Activated CD4-positive, alpha-beta T cell treated with anti-CD3 and anti-CD28 coated beads, Interleukin-2, amount 10 ng/mL, durations not matched to agents 7 days and 5 days (primary cell): Measurements from ENCODE around the gene IL20RA. TPM values are rescaled to one million over a fixed set of nuclear protein-coding genes. Genes with fewer than 3 reads are reported as not detected.
"Not testable (repeated sequence)": the region's sequence is repeated elsewhere in the genome, so short reads cannot be mapped to it uniquely, and the experiment has no call there.

ENCODE experiments used
- CTCF ChIA-PET: fragments of 350-600 bp; sonication (Branson Sonifier 250); formaldehyde crosslinking; loops from one replicate; lab custom pipeline; 2021; ENCODE audit warnings: antibody characterized with exemption; lab: Charles Lee
- POLR2A ChIA-PET: fragments of 350-600 bp; sonication (Branson Sonifier 250); formaldehyde crosslinking; loops from one replicate; lab custom pipeline; 2021; ENCODE audit warnings: antibody characterized with exemption; lab: Charles Lee
- DNase-seq: peaks from one replicate; pipeline ENCODE4 v3.0.0-alpha.2; 2020
- H3K27ac Mint-ChIP-seq: one replicate; pipeline ENCODE4 v1.8.0; 2021; ENCODE audit warnings: mild to moderate bottlenecking, moderate library complexity, mixed read lengths
- H3K27me3 Mint-ChIP-seq: one replicate; pipeline ENCODE4 v1.8.0; 2021; ENCODE audit warnings: mixed read lengths
- H3K36me3 Mint-ChIP-seq: one replicate; pipeline ENCODE4 v1.8.0; 2021; ENCODE audit warnings: low read depth, mixed read lengths
- H3K4me1 Mint-ChIP-seq: one replicate; pipeline ENCODE4 v1.8.0; 2021; ENCODE audit warnings: mixed read lengths
- H3K4me3 Mint-ChIP-seq: one replicate; pipeline ENCODE4 v1.8.0; 2021; ENCODE audit warnings: mild to moderate bottlenecking, moderate library complexity, mixed read lengths
- H3K9me3 Mint-ChIP-seq: one replicate; pipeline ENCODE4 v1.8.0; 2021; ENCODE audit warnings: mixed read lengths
- total RNA-seq, 2 experiments: library from RNA; stranded (reverse); gene quantifications; one replicate each; pipeline ENCODE4 v1.2.3, GENCODE V29; 2021

The IL20RA gene
- total RNA-seq, 2 experiments from 2014 or later, result not detected

DNA sequence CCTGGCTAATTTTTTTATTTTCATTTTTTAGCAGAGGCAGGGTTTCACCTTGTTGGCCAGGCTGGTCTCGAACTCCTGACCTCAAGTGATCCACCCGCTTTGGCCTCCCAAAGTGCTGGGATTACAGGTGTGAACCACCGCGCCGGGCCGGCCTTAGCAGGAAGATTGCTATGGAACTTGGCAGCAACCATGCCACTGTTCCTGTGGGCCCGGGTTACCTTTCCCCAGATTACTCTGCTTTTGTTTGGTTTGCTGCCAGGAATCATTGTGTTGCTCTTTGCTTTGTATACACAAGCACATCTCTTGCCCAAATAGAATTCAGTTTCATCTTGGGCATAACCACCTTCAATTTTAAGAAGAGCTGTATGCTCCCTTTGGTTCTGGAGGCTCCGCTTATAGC is 71.0 kb downstream of the IL20RA start:
- H3K36me3 Mint-ChIP-seq, POLR2A ChIA-PET: not testable (repeated sequence)
- CTCF ChIA-PET, result interaction anchor here (0.6 kb wide), 1 partner anchor 146 kb away, joined by 4 read pairs; no protein-coding TSS in a partner anchor

DNA sequence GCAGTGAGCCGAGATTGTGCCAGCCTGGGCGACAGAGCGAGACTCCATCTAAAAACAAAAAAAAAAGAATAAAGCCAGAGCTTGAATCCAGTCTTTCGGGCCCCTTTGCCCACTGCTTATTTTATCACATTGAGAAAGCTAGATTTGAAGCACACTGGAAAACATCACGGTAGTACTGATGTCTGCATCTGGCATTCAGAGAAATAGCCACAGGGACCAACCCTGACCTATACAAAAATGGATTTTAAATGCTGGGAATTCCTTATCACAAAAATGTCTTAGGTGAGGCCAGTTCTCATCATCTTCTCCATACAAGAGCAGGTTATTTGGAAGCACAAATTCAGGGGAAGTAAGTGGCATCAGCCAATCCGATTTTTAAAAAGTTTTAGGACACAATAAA is 73.2 kb downstream of the IL20RA start:
- H3K4me1 Mint-ChIP-seq, result peaks cover 6% of the 10 kb centered on the region
- H3K4me3 Mint-ChIP-seq, result no peak overlapping the region
- DNase-seq, result no peak
- H3K36me3 Mint-ChIP-seq, result no peaks in the 10 kb centered on the region
- POLR2A ChIA-PET, result no interaction called here
- CTCF ChIA-PET, result no interaction called here
- peaks cover 17% of the 10 kb centered on the region for H3K27me3 Mint-ChIP-seq
- H3K27ac Mint-ChIP-seq, result no peak overlapping the region
- H3K9me3 Mint-ChIP-seq, result no peaks in the 10 kb centered on the region

More for the DNA sequence above, 71.0 kb downstream of the IL20RA start:
- not testable (repeated sequence) for H3K9me3 Mint-ChIP-seq, DNase-seq, H3K27ac Mint-ChIP-seq, H3K4me1 Mint-ChIP-seq, H3K4me3 Mint-ChIP-seq
- H3K27me3 Mint-ChIP-seq, result peaks cover 14% of the 10 kb centered on the region

DNA sequence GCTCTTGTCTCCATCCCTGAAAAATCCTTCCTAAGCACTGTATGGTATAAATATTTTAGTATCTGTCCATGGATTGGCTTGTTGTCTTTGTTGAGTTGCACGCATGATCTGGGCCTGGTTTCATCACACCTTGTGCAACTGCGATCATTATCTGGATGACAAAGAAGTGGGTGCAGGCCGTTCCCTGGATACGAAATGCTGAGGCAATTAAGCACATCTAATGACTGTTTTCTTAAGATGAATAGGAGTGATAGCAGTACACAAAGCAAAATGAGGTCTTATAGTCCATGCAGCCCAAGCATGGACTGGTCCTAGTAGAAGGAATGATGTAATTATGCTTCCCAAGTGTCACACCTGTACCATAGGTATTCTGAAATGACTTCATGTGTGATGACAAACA is 74.8 kb downstream of the IL20RA start:
- H3K27me3 Mint-ChIP-seq, result peaks cover 27% of the 10 kb centered on the region
- CTCF ChIA-PET, result no interaction called here
- no peak overlapping the region for H3K27ac Mint-ChIP-seq
- no peaks in the 10 kb centered on the region for H3K9me3 Mint-ChIP-seq
- H3K36me3 Mint-ChIP-seq, result no peaks in the 10 kb centered on the region
- DNase-seq, result no peak
- H3K4me1 Mint-ChIP-seq, result peaks cover 6% of the 10 kb centered on the region
- POLR2A ChIA-PET, result no interaction called here
- no peak overlapping the region for H3K4me3 Mint-ChIP-seq

DNA sequence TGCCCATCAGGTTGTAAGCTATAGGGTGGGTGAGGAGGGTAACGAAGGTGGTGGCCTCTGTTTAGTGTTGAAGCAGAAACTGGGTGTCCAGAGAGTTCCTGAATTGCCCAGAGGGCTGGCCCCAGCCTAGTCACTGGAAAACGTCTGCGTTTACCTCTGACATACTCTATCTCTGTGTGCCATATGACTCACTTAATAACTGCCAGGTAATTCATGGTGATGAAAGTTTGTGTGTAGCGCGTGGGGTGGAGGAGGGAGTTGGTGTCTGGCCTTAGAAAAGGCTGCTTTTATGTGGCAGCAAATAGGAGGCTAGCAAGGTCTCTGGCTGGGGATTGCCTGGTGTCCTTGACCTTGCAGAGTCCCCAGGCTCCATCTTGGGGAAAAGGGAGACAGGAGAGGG is 75.3 kb downstream of the IL20RA start:
- no peak overlapping the region for H3K27ac Mint-ChIP-seq
- H3K9me3 Mint-ChIP-seq, result no peaks in the 10 kb centered on the region
- CTCF ChIA-PET, result no interaction called here
- POLR2A ChIA-PET, result no interaction called here
- no peak for DNase-seq
- H3K36me3 Mint-ChIP-seq, result no peaks in the 10 kb centered on the region
- no peak overlapping the region for H3K4me3 Mint-ChIP-seq
- H3K27me3 Mint-ChIP-seq, result peaks cover 28% of the 10 kb centered on the region
- H3K4me1 Mint-ChIP-seq, result peaks cover 6% of the 10 kb centered on the region

DNA sequence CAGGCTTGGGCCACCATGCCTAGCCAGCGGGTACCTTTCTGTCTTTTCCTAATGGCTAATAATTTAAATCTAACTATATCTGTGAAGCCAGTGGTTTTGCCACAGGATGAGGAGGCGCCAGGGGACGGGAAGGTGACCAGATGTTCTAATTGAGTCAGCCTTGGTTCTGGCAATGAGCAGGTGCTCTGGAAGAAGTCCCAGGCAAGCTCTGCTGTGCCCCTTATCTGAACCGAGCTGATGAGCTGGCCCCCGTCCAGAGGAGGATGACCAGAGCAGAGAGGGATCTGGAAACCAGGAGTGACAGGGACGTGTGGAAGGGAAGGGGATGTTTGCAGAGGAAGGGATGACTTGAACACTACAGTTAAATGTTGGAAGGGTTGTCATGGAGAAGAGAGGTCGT is 75.9 kb downstream of the IL20RA start:
- ChIA-PET CTCF (no interaction called here), POLR2A (no interaction called here)
- Mint-ChIP-seq H3K9me3 (no peaks in the 10 kb centered on the region), H3K27ac (no peak overlapping the region), H3K27me3 (peaks cover 32% of the 10 kb centered on the region), H3K4me1 (peaks cover 6% of the 10 kb centered on the region), H3K36me3 (no peaks in the 10 kb centered on the region), H3K4me3 (no peak overlapping the region)
- DNase-seq, result no peak

DNA sequence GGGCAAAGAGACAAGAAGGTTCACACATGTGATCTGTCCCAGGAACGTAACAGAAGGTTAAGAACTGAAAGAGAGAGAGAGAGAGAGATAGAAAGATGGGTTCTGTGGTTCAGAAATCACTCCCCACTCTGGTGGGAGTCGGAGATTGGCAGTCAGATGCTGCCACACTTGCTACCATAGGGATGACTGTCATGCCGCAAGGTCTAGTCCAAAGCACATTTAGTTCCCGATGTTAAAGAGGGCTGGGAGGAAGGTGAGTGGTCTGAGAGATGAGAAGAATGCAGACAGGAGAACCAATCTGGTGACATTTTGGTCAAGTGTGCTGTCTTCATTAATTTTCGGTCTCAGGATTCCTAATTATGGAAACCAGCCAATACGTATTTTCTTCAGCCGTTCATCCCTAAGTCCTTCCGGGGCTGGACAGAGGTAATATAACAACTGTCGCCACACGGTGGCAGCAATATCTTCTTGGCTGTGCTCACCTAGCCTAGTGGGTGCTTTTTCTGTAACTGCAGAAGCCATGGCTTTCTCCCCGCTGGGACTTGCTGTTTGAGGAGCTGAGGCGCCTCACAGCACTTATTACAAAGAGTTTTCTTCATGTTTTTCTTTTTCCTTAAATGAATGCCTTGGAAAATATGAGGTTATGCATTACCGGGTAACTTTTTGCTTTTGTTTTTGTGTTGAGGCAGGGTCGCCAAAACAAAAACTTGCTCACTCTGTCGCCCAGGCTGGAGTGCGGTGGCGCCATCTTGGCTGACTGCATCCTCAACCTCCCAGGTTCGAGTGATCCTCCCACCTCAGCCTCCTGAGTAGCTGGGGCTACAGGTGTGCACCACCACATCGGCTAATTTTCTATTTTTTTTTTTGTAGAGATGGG is 76.7 kb downstream of the IL20RA start:
- Mint-ChIP-seq H3K9me3 (no peaks in the 10 kb centered on the region), H3K27ac (no peak overlapping the region), H3K4me3 (no peak overlapping the region), H3K4me1 (peaks cover 6% of the 10 kb centered on the region), H3K36me3 (no peaks in the 10 kb centered on the region), H3K27me3 (peaks cover 36% of the 10 kb centered on the region)
- CTCF ChIA-PET, result no interaction called here
- DNase-seq, result peak; percentile 67
- POLR2A ChIA-PET, result no interaction called here

DNA sequence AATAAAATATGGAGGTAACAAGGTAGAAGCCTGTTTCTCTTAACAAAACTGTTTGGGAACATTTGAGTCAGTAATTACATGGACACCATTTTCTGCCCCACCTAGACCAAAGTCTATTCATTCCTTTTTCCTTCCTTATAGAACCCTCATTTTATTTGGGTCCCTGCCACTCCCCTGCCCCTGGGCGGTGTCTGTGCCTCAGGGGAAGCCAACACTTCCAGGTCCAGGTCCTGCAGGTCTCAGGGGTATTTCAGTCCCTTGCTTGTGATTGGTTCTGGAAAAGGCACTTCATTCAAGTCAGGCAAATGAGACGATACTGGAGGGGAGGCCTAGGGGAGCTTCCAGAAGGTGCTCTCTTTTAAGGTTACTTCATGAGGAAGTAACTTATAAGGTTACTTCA is 80.4 kb downstream of the IL20RA start:
- no peak for DNase-seq
- no peak overlapping the region for H3K27ac Mint-ChIP-seq
- H3K27me3 Mint-ChIP-seq, result peaks cover 30% of the 10 kb centered on the region
- H3K4me3 Mint-ChIP-seq, result no peak overlapping the region
- peaks cover 6% of the 10 kb centered on the region for H3K4me1 Mint-ChIP-seq
- no peaks in the 10 kb centered on the region for H3K36me3 Mint-ChIP-seq
- H3K9me3 Mint-ChIP-seq, result no peaks in the 10 kb centered on the region
- ChIA-PET POLR2A (no interaction called here), CTCF (interaction anchor here (1.0 to 1.6 kb wide), 2 partner anchors 9 to 21 kb away, joined by 4 read pairs; no protein-coding TSS in a partner anchor)

DNA sequence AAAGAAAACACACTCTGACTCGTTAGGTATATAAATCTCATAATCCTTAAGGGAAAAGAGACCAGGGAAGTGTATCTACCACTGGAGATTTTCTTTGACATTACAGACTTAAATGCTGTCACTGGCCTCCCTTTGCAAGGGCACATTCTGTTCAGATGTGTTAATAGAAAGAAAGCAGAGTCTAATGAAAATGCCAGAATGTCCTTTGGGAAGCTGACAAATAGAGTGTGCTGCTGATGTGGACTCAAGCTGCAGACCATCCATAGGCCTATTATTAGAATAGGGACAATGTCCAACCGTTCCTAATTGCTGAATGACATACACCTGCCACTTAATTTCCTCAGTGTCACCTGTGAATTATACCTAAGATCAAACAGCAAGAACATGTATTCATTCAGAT is 81.5 kb downstream of the IL20RA start:
- peaks cover 5% of the 10 kb centered on the region for H3K4me1 Mint-ChIP-seq
- no peaks in the 10 kb centered on the region for H3K36me3 Mint-ChIP-seq
- H3K27me3 Mint-ChIP-seq, result peaks cover 29% of the 10 kb centered on the region
- H3K27ac Mint-ChIP-seq, result no peak overlapping the region
- no peak overlapping the region for H3K4me3 Mint-ChIP-seq
- no peaks in the 10 kb centered on the region for H3K9me3 Mint-ChIP-seq
- DNase-seq, result no peak
- CTCF ChIA-PET, result interaction anchor here (1.6 kb wide), 1 partner anchor 10 kb away, joined by 4 read pairs; no protein-coding TSS in a partner anchor
- POLR2A ChIA-PET, result no interaction called here

DNA sequence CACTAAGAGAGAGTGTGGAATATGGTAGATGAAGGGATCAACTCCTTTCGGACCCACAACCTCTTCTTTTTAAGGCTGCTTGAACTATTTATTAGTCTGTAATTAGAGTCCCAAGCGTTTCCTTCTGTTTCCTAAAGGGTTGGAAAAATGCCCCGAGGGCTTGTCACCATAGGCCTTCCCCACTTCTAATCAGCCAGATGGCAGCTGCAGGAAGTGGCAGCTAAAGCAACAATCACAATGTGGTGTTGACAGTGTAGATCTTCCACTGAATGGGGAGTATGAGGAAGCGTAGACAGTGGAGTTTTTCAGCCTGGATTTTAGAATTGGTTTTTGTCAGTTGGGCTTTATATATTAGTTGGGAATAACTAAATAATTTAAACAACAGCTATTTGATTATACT is 82.1 kb downstream of the IL20RA start:
- Mint-ChIP-seq H3K9me3 (no peaks in the 10 kb centered on the region), H3K36me3 (no peaks in the 10 kb centered on the region), H3K27ac (no peak overlapping the region), H3K27me3 (peaks cover 28% of the 10 kb centered on the region), H3K4me3 (no peak overlapping the region), H3K4me1 (peaks cover under 1% of the 10 kb centered on the region)
- no peak for DNase-seq
- POLR2A ChIA-PET, result no interaction called here
- CTCF ChIA-PET, result interaction anchor here (0.8 to 1.6 kb wide), 2 partner anchors 10 to 114 kb away, joined by 3 to 4 read pairs; no protein-coding TSS in a partner anchor

DNA sequence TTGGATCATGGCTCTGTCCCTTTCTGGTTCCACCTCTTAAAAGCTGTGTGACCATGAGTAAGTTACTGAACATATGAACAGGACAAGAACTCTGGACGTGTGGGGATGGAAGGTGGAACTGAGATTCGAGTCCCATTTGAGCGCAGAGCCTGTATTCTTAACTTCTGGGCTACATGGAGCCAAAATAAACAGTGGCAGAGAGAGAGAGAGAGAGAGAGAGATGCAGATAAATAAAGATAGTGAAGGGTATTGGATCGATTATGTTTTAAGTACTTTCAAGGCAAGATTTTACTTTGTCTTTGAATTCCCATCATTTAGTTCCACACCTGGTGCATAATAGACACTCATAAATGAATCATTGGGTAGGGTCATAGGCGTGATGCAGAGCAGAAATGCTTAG is 82.9 kb downstream of the IL20RA start:
- DNase-seq, result no peak
- Mint-ChIP-seq H3K4me3 (no peak overlapping the region), H3K4me1 (peaks cover 5% of the 10 kb centered on the region), H3K9me3 (no peaks in the 10 kb centered on the region), H3K36me3 (no peaks in the 10 kb centered on the region), H3K27ac (no peak overlapping the region), H3K27me3 (peaks cover 25% of the 10 kb centered on the region)
- ChIA-PET POLR2A (no interaction called here), CTCF (no interaction called here)

DNA sequence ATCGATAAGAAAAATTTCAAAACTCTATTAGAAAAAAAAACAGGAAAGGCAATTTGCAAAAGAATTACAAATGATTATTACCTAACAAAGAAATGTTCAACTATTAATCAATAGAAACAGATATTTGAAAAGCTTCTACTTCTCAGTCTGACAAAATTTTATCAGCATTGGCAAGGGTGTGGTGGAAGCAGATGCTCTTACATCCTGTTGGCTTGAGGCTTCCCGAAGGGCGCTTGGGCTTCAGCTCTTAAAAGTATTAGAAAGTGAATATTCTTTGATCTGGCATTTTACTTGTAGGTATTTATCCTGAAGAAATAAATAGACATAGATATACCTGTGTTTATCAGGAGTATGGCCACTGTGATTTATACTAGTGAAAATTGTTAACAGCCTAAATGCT is 84.0 kb downstream of the IL20RA start:
- Mint-ChIP-seq H3K36me3 (no peaks in the 10 kb centered on the region), H3K27me3 (peaks cover 20% of the 10 kb centered on the region), H3K4me3 (no peak overlapping the region), H3K4me1 (peaks cover 7% of the 10 kb centered on the region), H3K27ac (no peak overlapping the region), H3K9me3 (no peaks in the 10 kb centered on the region)
- POLR2A ChIA-PET, result no interaction called here
- no peak for DNase-seq
- CTCF ChIA-PET, result no interaction called here

DNA sequence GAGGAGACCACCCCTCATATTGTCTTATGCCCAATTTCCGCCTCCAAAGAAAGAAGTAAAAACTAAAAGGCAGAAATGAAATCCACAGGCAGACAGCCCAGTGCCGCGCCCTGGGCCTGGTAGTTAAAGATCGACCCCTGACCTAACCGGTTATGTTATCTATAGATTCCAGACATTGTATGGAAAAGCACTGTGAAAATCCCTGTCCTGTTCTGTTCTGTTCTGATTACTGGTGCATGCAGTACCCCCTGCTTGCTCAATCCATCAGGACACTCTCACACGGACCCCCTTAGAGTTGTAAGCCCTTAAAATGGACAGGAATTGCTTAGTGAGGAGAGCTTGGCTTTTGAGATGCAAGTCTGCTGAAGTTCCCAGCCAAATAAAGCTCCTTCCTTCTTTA is 84.8 kb downstream of the IL20RA start:
- DNase-seq, H3K27ac Mint-ChIP-seq, H3K4me1 Mint-ChIP-seq, H3K9me3 Mint-ChIP-seq, POLR2A ChIA-PET, H3K4me3 Mint-ChIP-seq, H3K36me3 Mint-ChIP-seq: not testable (repeated sequence)
- CTCF ChIA-PET, result interaction anchor here (0.6 kb wide), 1 partner anchor 30 kb away, joined by 3 read pairs; no protein-coding TSS in a partner anchor
- H3K27me3 Mint-ChIP-seq, result peaks cover 18% of the 10 kb centered on the region

DNA sequence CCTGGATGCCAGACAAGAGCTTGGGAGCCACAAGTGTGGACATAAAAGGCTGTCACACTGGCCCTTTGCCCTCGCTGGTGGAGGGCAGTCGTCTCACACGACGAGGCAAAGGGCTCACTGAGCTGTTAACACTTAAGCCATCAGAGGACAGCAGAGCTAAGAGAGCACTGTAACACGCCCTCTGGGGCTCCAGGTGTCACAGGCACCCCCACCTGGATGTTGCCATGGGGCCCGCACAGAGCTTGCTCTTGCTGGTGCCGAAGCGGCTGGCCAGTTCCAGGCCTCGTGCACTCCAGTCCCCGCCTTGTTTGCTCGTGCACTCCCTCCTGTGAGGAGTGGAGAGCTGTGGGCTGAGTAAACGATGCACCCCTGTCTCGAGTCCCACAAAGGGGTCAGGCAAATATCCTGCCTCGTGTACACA is 85.3 kb downstream of the IL20RA start:
- POLR2A ChIA-PET, result no interaction called here

More for the DNA sequence above, 85.3 kb downstream of the IL20RA start:
- Mint-ChIP-seq H3K9me3 (no peaks in the 10 kb centered on the region), H3K4me1 (peaks cover 7% of the 10 kb centered on the region), H3K27me3 (peaks cover 22% of the 10 kb centered on the region), H3K4me3 (no peak overlapping the region), H3K27ac (no peak overlapping the region), H3K36me3 (no peaks in the 10 kb centered on the region)
- DNase-seq, result no peak
- CTCF ChIA-PET, result interaction anchor here (0.6 kb wide), 2 partner anchors 26 to 30 kb away, joined by 3 read pairs; no protein-coding TSS in a partner anchor
